Activated CD4-positive, alpha-beta T cell treated with anti-CD3 and anti-CD28 coated beads, Interleukin-2, amount 10 ng/mL, durations not matched to agents 7 days and 5 days (primary cell): ENCODE measurements around the gene CYP17A1. TPM values are rescaled to one million over a fixed set of nuclear protein-coding genes. Genes with fewer than 3 reads are reported as not detected.

Source experiments
- CTCF ChIA-PET: fragments of 350-600 bp; sonication (Branson Sonifier 250); formaldehyde crosslinking; loops from one replicate; lab custom pipeline; 2021; ENCODE audit warnings: antibody characterized with exemption; lab: Charles Lee
- POLR2A ChIA-PET: fragments of 350-600 bp; sonication (Branson Sonifier 250); formaldehyde crosslinking; loops from one replicate; lab custom pipeline; 2021; ENCODE audit warnings: antibody characterized with exemption; lab: Charles Lee
- DNase-seq: peaks from one replicate; pipeline ENCODE4 v3.0.0-alpha.2; 2020
- H3K27ac Mint-ChIP-seq: one replicate; pipeline ENCODE4 v1.8.0; 2021; ENCODE audit warnings: mild to moderate bottlenecking, moderate library complexity, mixed read lengths
- H3K27me3 Mint-ChIP-seq: one replicate; pipeline ENCODE4 v1.8.0; 2021; ENCODE audit warnings: mixed read lengths
- H3K36me3 Mint-ChIP-seq: one replicate; pipeline ENCODE4 v1.8.0; 2021; ENCODE audit warnings: low read depth, mixed read lengths
- H3K4me1 Mint-ChIP-seq: one replicate; pipeline ENCODE4 v1.8.0; 2021; ENCODE audit warnings: mixed read lengths
- H3K4me3 Mint-ChIP-seq: one replicate; pipeline ENCODE4 v1.8.0; 2021; ENCODE audit warnings: mild to moderate bottlenecking, moderate library complexity, mixed read lengths
- H3K9me3 Mint-ChIP-seq: one replicate; pipeline ENCODE4 v1.8.0; 2021; ENCODE audit warnings: mixed read lengths
- total RNA-seq, 2 experiments: library from RNA; stranded (reverse); gene quantifications; one replicate each; pipeline ENCODE4 v1.2.3, GENCODE V29; 2021

CYP17A1 gene
- total RNA-seq, 2 experiments from 2014 or later, result not detected

DNA sequence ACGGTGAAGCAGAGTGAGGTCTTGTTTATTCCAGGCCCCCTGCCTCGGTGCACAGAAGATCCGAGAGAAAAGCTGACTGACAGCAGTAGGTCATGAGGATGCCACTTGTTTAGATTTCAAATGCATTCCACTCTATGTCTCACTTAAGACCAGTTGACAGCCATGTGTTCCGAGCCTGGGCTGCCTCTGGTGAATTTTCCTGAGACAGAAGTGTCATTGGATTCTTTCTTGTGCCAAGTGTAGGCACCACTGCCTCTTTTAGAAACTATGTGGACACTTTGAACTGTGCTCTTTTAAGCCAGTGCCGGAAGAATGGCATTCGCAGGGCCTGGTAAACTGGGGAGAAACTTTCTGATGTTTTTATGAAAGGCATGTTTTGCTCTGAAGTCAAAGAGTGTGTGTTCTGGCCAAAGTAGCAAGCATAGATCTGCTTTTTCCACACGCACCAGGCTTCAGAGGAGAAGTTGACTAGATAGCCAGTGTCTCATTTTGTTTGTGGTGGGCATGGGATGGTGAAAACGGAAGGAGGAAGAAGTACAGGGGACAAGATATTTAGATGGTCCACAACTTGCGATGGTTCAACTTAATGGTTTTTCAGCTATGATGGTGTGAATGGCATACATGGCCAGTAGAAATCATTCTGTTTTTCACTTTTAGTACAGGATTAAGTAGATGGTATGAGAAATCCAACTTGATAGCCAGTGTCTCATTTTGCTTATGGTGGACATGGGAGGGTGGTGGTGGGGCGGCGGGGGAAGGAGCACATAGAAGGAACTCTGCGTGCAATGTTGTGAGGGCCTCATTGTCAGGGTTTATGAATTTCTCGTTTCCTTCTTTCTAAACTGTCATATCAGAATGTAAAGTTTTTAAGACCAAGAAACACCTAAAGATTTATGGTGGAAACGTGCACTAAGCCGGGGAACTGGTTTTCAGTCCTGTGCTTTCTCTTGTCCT, 41.5 kb downstream of the CYP17A1 start:
- Mint-ChIP-seq H3K4me3 (peak overlapping the region; percentile 29), H3K27ac (peak overlapping the region; percentile 64), H3K4me1 (peaks cover 27% of the 10 kb centered on the region), H3K27me3 (no peaks in the 10 kb centered on the region), H3K9me3 (no peaks in the 10 kb centered on the region), H3K36me3 (peaks cover 16% of the 10 kb centered on the region)
- DNase-seq, result no peak
- ChIA-PET POLR2A (no interaction called here), CTCF (interaction anchor here (0.5 to 1.1 kb wide), 3 partner anchors 17 to 529 kb away, joined by 3 read pairs; no protein-coding TSS in a partner anchor)

DNA sequence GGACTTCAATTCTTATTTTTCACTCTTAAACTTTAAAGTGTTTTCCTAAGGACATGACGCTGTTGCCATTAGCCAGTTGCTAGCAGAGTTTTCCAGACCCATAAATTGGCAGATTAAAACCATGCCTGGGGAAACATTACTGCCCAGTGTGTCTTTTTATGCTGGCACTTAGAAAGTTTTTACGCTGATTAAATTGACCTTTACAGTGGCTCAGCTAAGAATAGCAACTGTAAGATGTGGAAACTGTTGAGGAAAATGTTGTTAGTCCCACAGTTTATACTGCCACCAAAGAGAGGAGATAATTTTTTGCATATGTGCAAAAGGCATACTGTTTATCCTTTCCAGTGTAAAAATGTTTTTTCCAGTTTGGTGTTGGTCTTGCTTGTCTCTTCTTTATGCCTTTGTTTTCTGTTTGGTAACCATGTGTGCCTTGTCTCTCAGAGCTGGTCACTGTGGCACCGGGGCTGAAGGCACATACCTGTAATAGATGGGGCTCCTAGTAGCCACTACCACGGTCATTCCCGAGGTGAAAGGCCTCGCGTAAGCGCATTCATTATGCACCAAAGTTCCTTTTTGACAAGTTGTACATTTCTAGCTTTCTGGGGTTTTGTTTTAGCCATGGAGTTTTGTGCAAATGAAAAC, 45.3 kb downstream of the CYP17A1 start:
- no peak for DNase-seq
- H3K4me1 Mint-ChIP-seq, result peaks cover 23% of the 10 kb centered on the region
- CTCF ChIA-PET, result no interaction called here
- peaks cover 10% of the 10 kb centered on the region for H3K36me3 Mint-ChIP-seq
- no peak overlapping the region for H3K4me3 Mint-ChIP-seq
- peaks cover 4% of the 10 kb centered on the region for H3K9me3 Mint-ChIP-seq
- no peaks in the 10 kb centered on the region for H3K27me3 Mint-ChIP-seq
- H3K27ac Mint-ChIP-seq, result no peak overlapping the region
- POLR2A ChIA-PET, result no interaction called here

GRCh38 chr10:102785818-102786217, 51.4 kb downstream of the CYP17A1 start:
- H3K4me1 Mint-ChIP-seq, result peaks cover 13% of the 10 kb centered on the region
- H3K9me3 Mint-ChIP-seq, result peaks cover 4% of the 10 kb centered on the region
- no peaks in the 10 kb centered on the region for H3K27me3 Mint-ChIP-seq
- POLR2A ChIA-PET, result no interaction called here
- H3K4me3 Mint-ChIP-seq, result no peak overlapping the region
- no peak for DNase-seq
- CTCF ChIA-PET, result no interaction called here
- no peak overlapping the region for H3K27ac Mint-ChIP-seq
- H3K36me3 Mint-ChIP-seq, result peaks cover 14% of the 10 kb centered on the region

GRCh38 chr10:102783568-102783967, 53.6 kb downstream of the CYP17A1 start:
- POLR2A ChIA-PET, result no interaction called here
- H3K27ac Mint-ChIP-seq, result no peak overlapping the region
- no peak for DNase-seq
- peaks cover 17% of the 10 kb centered on the region for H3K36me3 Mint-ChIP-seq
- H3K4me1 Mint-ChIP-seq, result peaks cover 18% of the 10 kb centered on the region
- no peaks in the 10 kb centered on the region for H3K9me3 Mint-ChIP-seq
- H3K4me3 Mint-ChIP-seq, result no peak overlapping the region
- CTCF ChIA-PET, result no interaction called here
- no peaks in the 10 kb centered on the region for H3K27me3 Mint-ChIP-seq

GRCh38 chr10:102782673-102783551, 54.3 kb downstream of the CYP17A1 start:
- H3K4me3 Mint-ChIP-seq, result no peak overlapping the region
- ChIA-PET CTCF (no interaction called here), POLR2A (no interaction called here)
- H3K27me3 Mint-ChIP-seq, result no peaks in the 10 kb centered on the region
- H3K36me3 Mint-ChIP-seq, result peaks cover 17% of the 10 kb centered on the region
- H3K4me1 Mint-ChIP-seq, result peaks cover 18% of the 10 kb centered on the region
- no peaks in the 10 kb centered on the region for H3K9me3 Mint-ChIP-seq
- no peak overlapping the region for H3K27ac Mint-ChIP-seq
- DNase-seq, result no peak

- H3K9me3 Mint-ChIP-seq, result no peaks in the 10 kb centered on the region
- CTCF ChIA-PET, result interaction anchor here (0.6 kb wide), 1 partner anchor 331 kb away, joined by 3 read pairs; no protein-coding TSS in a partner anchor
These were observed 55.2 kb downstream of the CYP17A1 start for GRCh38 chr10:102781921-102782557.

GRCh38 chr10:102781090-102781920, 55.9 kb downstream of the CYP17A1 start:
- H3K4me1 Mint-ChIP-seq, result peaks cover 27% of the 10 kb centered on the region
- H3K36me3 Mint-ChIP-seq, result peaks cover 17% of the 10 kb centered on the region
- DNase-seq, result no peak
- H3K27ac Mint-ChIP-seq, result no peak overlapping the region
- H3K4me3 Mint-ChIP-seq, result no peak overlapping the region
- ChIA-PET POLR2A (no interaction called here), CTCF (interaction anchor here (0.6 kb wide), 1 partner anchor 332 kb away, joined by 3 read pairs; no protein-coding TSS in a partner anchor)
- no peaks in the 10 kb centered on the region for H3K27me3 Mint-ChIP-seq
- H3K9me3 Mint-ChIP-seq, result no peaks in the 10 kb centered on the region

More at GRCh38 chr10:102781921-102782557, 55.2 kb downstream of the CYP17A1 start:
- Mint-ChIP-seq H3K36me3 (peaks cover 17% of the 10 kb centered on the region), H3K27ac (no peak overlapping the region), H3K4me3 (no peak overlapping the region), H3K27me3 (no peaks in the 10 kb centered on the region), H3K4me1 (peaks cover 20% of the 10 kb centered on the region)
- no peak for DNase-seq
- POLR2A ChIA-PET, result no interaction called here

Other genes starting within 250 kb of the CYP17A1 start
- 10 to 100 TPM; 40.2 to 42.7 TPM for gene TRIM8, start 192.9 kb downstream of the CYP17A1 start, total RNA-seq
- 1 to 10 TPM; 4.4 to 5.0 TPM for gene ARL3, start 123.0 kb downstream of the CYP17A1 start, total RNA-seq
- 10 to 100 TPM; 20.7 to 23.6 TPM for gene SFXN2, start 122.8 kb downstream of the CYP17A1 start, total RNA-seq
- 10 to 100 TPM; 30.2 to 31.4 TPM for gene WBP1L, start 93.5 kb downstream of the CYP17A1 start, total RNA-seq
- 10 to 100 TPM; 10.7 to 13.0 TPM for gene BORCS7, start 16.8 kb upstream of the CYP17A1 start, total RNA-seq
- under 1 TPM; 0.48 to 0.60 TPM for gene AS3MT, start 32.1 kb upstream of the CYP17A1 start, total RNA-seq
- gene CNNM2, start 80.9 kb upstream of the CYP17A1 start, total RNA-seq, result 1 to 10 TPM; 6.2 to 6.3 TPM